HepG2 (cell line): ENCODE results near the gene ATAD3A. TPM values are rescaled to one million over a fixed set of nuclear protein-coding genes. Genes with fewer than 3 reads are reported as not detected.
"Not testable (repeated sequence)": the region's sequence is repeated elsewhere in the genome, so short reads cannot be mapped to it uniquely, and the experiment has no call there.

Experiments
- ATAC-seq: fragments of 200-7000 bp; cut with Tn5 transposase; 3 replicates; pipeline ENCODE4 v1.9.1; 2020; ENCODE audit warnings: mild to moderate bottlenecking, moderate library complexity
- BruUV-seq: library from RNA; stranded (reverse); fragments of 400-500 nt; replicated peaks from 2 replicates; lab custom pipeline; 2021; lab: Mats Ljungman, UMichigan
- CTCF ChIA-PET: fragments of 300-600 bp; formaldehyde crosslinking; extraction: SDS; loops from one replicate; lab custom pipeline; 2021; ENCODE audit warnings: low total read pairs, inconsistent platforms, low intra/inter-chr PET ratio; lab: Yijun Ruan, JAX
- POLR2A ChIA-PET: fragments of 350-600 bp; sonication (Branson Sonifier 250); formaldehyde crosslinking; loops from one replicate; lab custom pipeline; 2020; ENCODE audit warnings: antibody characterized with exemption, inconsistent platforms; lab: Yijun Ruan, JAX
- DNase-seq: peaks from one replicate; pipeline ENCODE4 v3.0.0-alpha.2; 2015; ENCODE audit warnings: low spot score
- FAIRE-seq: peaks from 3 replicates; lab custom pipeline; 2011; peaks lifted over from hg19 to GRCh38; lab: Jason Lieb, UNC
- H2AFZ ChIP-seq: one replicate; pipeline ENCODE4 v1.6.1; 2011; ENCODE audit warnings: low read length, inconsistent platforms
- H3K27ac ChIP-seq: fragments of 300-600 bp; 3 replicates; pipeline ENCODE4 v1.8.0; 2011; ENCODE audit warnings: mixed run types, mild to moderate bottlenecking, mixed read lengths, low read length, inconsistent platforms; ENCODE audit not compliant: insufficient read depth; ENCODE audit errors: extremely low read length
- H3K27me3 ChIP-seq, 2 experiments: fragments of 200-600 bp in 1 of 2; 2 replicates in 1 of 2; 3 replicates in 1 of 2; pipeline versions ENCODE4 v1.6.0 to v1.8.0; 2011; ENCODE audit warnings: low read length in 2 of 2, mild to moderate bottlenecking in 2 of 2, moderate library complexity in 2 of 2, inconsistent platforms in 1 of 2; ENCODE audit not compliant: insufficient read depth in 2 of 2, control insufficient read depth in 1 of 2
- H3K36me3 ChIP-seq, 2 experiments: fragments of 200-600 bp in 1 of 2; replicated peaks in 1 of 2; 2 replicates in 1 of 2; 3 replicates in 1 of 2; pipeline versions ENCODE4 v1.5.1 to v1.8.0; 2011; ENCODE audit warnings: low read length in 2 of 2, inconsistent platforms in 1 of 2; ENCODE audit not compliant: insufficient read depth in 2 of 2, control insufficient read depth in 1 of 2
- H3K4me1 ChIP-seq: 2 replicates; pipeline ENCODE4 v1.5.1; 2012; ENCODE audit warnings: low read length, inconsistent platforms; ENCODE audit not compliant: insufficient read depth
- H3K4me2 ChIP-seq: 2 replicates; pipeline ENCODE4 v1.6.0; 2011; ENCODE audit warnings: low read depth, low read length, inconsistent platforms
- H3K4me3 ChIP-seq, 3 experiments: fragments of 200-600 bp in 1 of 3; sonication (generic), shearing (Covaris generic) in 1 of 3; replicated peaks in 1 of 3; 2 replicates each; pipeline ENCODE4 v1.5.1; 2011 to 2016; ENCODE audit warnings: low read length in 3 of 3, inconsistent platforms in 2 of 3, low read depth in 2 of 3, mild to moderate bottlenecking in 2 of 3, control low read depth in 1 of 3, mixed read lengths in 1 of 3; ENCODE audit not compliant: insufficient read depth in 1 of 3
- H3K79me2 ChIP-seq: one replicate; pipeline ENCODE4 v1.6.1; 2011; ENCODE audit warnings: low read length, inconsistent platforms; ENCODE audit not compliant: insufficient read depth
- H3K9ac ChIP-seq: 2 replicates; pipeline ENCODE4 v1.6.0; 2011; ENCODE audit warnings: mild to moderate bottlenecking, low read depth, low read length, inconsistent platforms; ENCODE audit not compliant: insufficient read depth
- H3K9me3 ChIP-seq: 2 replicates; pipeline ENCODE4 v1.5.1; 2012; ENCODE audit warnings: mild to moderate bottlenecking, low read length
- H4K20me1 ChIP-seq: 2 replicates; pipeline ENCODE4 v1.6.0; 2011; ENCODE audit warnings: inconsistent platforms, mild to moderate bottlenecking, low read length, moderate library complexity; ENCODE audit not compliant: insufficient read depth
- NPAS2 ChIP-seq: sonication (generic); formaldehyde crosslinking; IDR thresholded peaks from 2 replicates; pipeline ENCODE4 v1.8.0; 2022; ENCODE audit warnings: mild to moderate bottlenecking, missing genetic modification reagents, borderline replicate concordance
- RBAK ChIP-seq: sonication (generic); formaldehyde crosslinking; IDR thresholded peaks from 2 replicates; pipeline ENCODE4 v1.5.1; 2020; ENCODE audit warnings: mild to moderate bottlenecking, missing genetic modification reagents
- RBFOX2 ChIP-seq: fragments of 200-400 bp; formaldehyde crosslinking; IDR thresholded peaks from 2 replicates; pipeline ENCODE4 v1.6.1; 2017; ENCODE audit warnings: low read depth, mild to moderate bottlenecking, low read length
- ZNF12 ChIP-seq: sonication (generic); formaldehyde crosslinking; IDR thresholded peaks from 2 replicates; pipeline ENCODE4 v1.5.0; 2020; ENCODE audit warnings: missing genetic modification reagents
- WGBS: methylation state at CpG from one replicate; pipeline ENCODE4 v1.1.6; 2017; ENCODE audit warnings: low lambda C conversion rate; 5-methylcytosine and 5-hydroxymethylcytosine counted together
- in situ Hi-C: cut with HindIII; loops from 2 replicates; pipeline ENCODE4 v1.10.0; 2017; ENCODE audit warnings: low pct_unique_long_range_greater_than_20kb; ENCODE audit not compliant: extremely low pct_ligation_motif_present
- intact Hi-C: fragments of 100-400 bp; cut with micrococcal nuclease; formaldehyde crosslinking; loops from one replicate; pipeline ENCODE4 v1.10.0; 2022; ENCODE audit not compliant: unreplicated experiment
- polyA plus RNA-seq, 8 experiments: library from polyadenylated mRNA; depleted of rRNA in 3 of 8; stranded (reverse) in 7 of 8; unstranded in 1 of 8; fragments of >200 nt; fragmentation: Illumina TruSeq in 4 of 8; extraction: Trizol in 4 of 8; gene quantifications; 2 replicates each; pipeline versions ENCODE4 v1.2.1 to v1.2.3, GENCODE V29; 2011 to 2016; ENCODE audit warnings: low read depth in 4 of 8, missing spikeins in 1 of 8, mixed read lengths in 1 of 8; ENCODE audit not compliant: insufficient read depth in 1 of 8
- total RNA-seq, 5 experiments: library from RNA; depleted of rRNA; stranded (reverse); fragments of >200 nt; fragmentation: Illumina TruSeq; extraction: Trizol; gene quantifications; 2 replicates each; pipeline ENCODE4 v1.2.3, GENCODE V29; 2016; ENCODE audit warnings: low read depth in 1 of 5

The ATAD3A gene
- total and polyA plus RNA-seq, 2 of the 13 experiments (the other 11 are each of a cell fraction or from before 2014, with no cell fraction given): 10.6 to 49.0 TPM

GRCh38 chr1:1491601-1492000, 20.4 kb upstream of the ATAD3A start:
- CTCF ChIA-PET: no interaction called here
- BruUV-seq: no TSS peak
- WGBS: 96% methylated on average over 10 of the region's 10 CpGs

DNA sequence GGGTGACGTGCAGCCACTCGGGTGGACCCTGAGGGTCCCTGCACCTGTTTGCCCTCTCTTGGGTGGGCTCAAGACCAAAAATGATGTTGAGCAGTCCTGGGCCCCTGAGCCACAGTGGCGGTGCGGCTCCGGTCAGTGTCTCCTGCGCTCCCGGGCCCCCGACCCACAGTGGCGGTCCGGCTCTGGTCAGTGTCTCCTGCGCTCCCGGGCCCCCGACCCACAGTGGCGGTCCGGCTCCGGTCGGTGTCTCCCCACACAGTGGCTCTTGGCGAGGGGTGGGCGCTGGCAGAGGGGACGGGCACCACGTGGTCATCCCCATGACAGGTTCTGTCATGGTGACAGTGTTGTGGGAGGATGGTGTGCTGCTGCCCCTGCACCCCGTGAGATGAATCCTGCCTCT, 17.7 kb upstream of the ATAD3A start:
- CTCF ChIA-PET, H3K4me1 ChIP-seq, BruUV-seq, H3K9ac ChIP-seq, H3K79me2 ChIP-seq, POLR2A ChIA-PET, DNase-seq, ATAC-seq, H4K20me1 ChIP-seq, H3K4me2 ChIP-seq, FAIRE-seq, H3K9me3 ChIP-seq, H3K4me3 ChIP-seq, in situ Hi-C loops, H2AFZ ChIP-seq, H3K27ac ChIP-seq: not testable (repeated sequence)
- peaks cover 11 to 29% of the 10 kb centered on the region in 2 experiments; a peak in 4 of 5 replicates for H3K36me3 ChIP-seq
- WGBS: 95% methylated on average over 17 of the region's 22 CpGs
- 0 out of 2 replicates have a peak, but pooled peaks have one; percentile 17 for TF ChIP-seq RBFOX2
- TF ChIP-seq, all 625 proteins: peak for 1; not testable (repeated sequence) for 624
- H3K27me3 ChIP-seq, intact Hi-C loops: not testable (repeated sequence)

More at GRCh38 chr1:1491601-1492000, 20.4 kb upstream of the ATAD3A start:
- no peak for DNase-seq
- H3K4me2 ChIP-seq: no peak overlapping the region
- intact Hi-C loops: no loop called here
- peak; percentile 99 for TF ChIP-seq ZNF12 (CRISPR knock-in tag)
- peak; percentile 84; the same call in 1 of the 2 replicates for TF ChIP-seq RBAK
- TF ChIP-seq NPAS2 (CRISPR knock-in tag): no peak
- TF ChIP-seq, all 625 proteins: peak for 2
- Histone ChIP-seq H3K79me2 (no peaks in the 10 kb centered on the region), H3K4me1 (no peaks in the 10 kb centered on the region), H3K27me3 (no peaks in the 10 kb centered on the region; a peak in 1 of 5 replicates), H3K9me3 (no peaks in the 10 kb centered on the region), H3K36me3 (peaks cover 21 to 42% of the 10 kb centered on the region in 2 experiments; a peak in 4 of 5 replicates), H3K4me3 (no peak overlapping the region), H3K9ac (no peak overlapping the region), H2AFZ (no peak overlapping the region), H4K20me1 (no peaks in the 10 kb centered on the region), H3K27ac (no peak overlapping the region)
- POLR2A ChIA-PET: no interaction called here
- no peak for ATAC-seq
- in situ Hi-C loops: no loop called here
- FAIRE-seq: no peak
